Measurements from ENCODE around the gene MYO16. TPM values are rescaled to one million over a fixed set of nuclear protein-coding genes. Genes with fewer than 3 reads are reported as not detected.
"Not testable (repeated sequence)": the region's sequence is repeated elsewhere in the genome, so short reads cannot be mapped to it uniquely, and the experiment has no call there.

Gene MYO16
- total and polyA plus RNA-seq, 9 donors, result under 0.01 to 0.37 (median 0.16) TPM; not detected in 2

GRCh38 chr13:109214393-109214792 lies 585.0 kb downstream of the MYO16 start:
- no peak for TF ChIP-seq EP300 (IDR thresholded peaks at IDR 0.05)
- TF ChIP-seq CTCF (IDR thresholded peaks at IDR 0.05), result no peak
- TF ChIP-seq POLR2A (IDR thresholded peaks at IDR 0.05), result no peak
- no peak overlapping the region for H3K27ac ChIP-seq
- H3K27me3 ChIP-seq, result no peaks in the 10 kb centered on the region
- intact Hi-C loops (cut with DNase I), result no loop called here
- 90 to 96% (median 90%) methylated on average over 2 of the region's 2 CpGs for WGBS, 3 donors
- no peak for DNase-seq
- no peaks in the 10 kb centered on the region for H3K4me1 ChIP-seq (ENCODE audit: insufficient read depth)
- H3K36me3 ChIP-seq, result no peaks in the 10 kb centered on the region
- H3K9me3 ChIP-seq, result no peaks in the 10 kb centered on the region
- no peak overlapping the region for H3K4me3 ChIP-seq

- intact Hi-C loops (cut with DNase I), result no loop called here
- H3K27me3 ChIP-seq, result no peaks in the 10 kb centered on the region
- no peak for DNase-seq
- no peaks in the 10 kb centered on the region for H3K4me1 ChIP-seq (ENCODE audit: insufficient read depth)
- no peaks in the 10 kb centered on the region for H3K9me3 ChIP-seq
- H3K27ac ChIP-seq, result no peak overlapping the region
- H3K36me3 ChIP-seq, result no peaks in the 10 kb centered on the region
- no peak overlapping the region for H3K4me3 ChIP-seq
- WGBS, 3 donors, result 68 to 73% (median 71%) methylated on average over 2 of the region's 2 CpGs
- TF ChIP-seq POLR2A (IDR thresholded peaks at IDR 0.05), result no peak
- no peak for TF ChIP-seq CTCF (IDR thresholded peaks at IDR 0.05)
- TF ChIP-seq EP300 (IDR thresholded peaks at IDR 0.05), result no peak
Observed at GRCh38 chr13:109215377-109215776, 586.0 kb downstream of the MYO16 start.

- H3K9me3 ChIP-seq; DNase-seq; H3K4me3 ChIP-seq; H3K4me1 ChIP-seq (ENCODE audit: insufficient read depth); intact Hi-C loops (cut with DNase I); H3K27me3 ChIP-seq; H3K27ac ChIP-seq; H3K36me3 ChIP-seq: not testable (repeated sequence)
- 65 to 88% (median 84%) methylated on average over 2 of the region's 2 CpGs for WGBS, 3 donors
Observed at GRCh38 chr13:109217510-109217909, 588.1 kb downstream of the MYO16 start.

- no peak for DNase-seq
- Histone ChIP-seq H3K27me3 (no peaks in the 10 kb centered on the region), H3K27ac (no peak overlapping the region), H3K36me3 (no peaks in the 10 kb centered on the region), H3K9me3 (no peaks in the 10 kb centered on the region), H3K4me1 (ENCODE audit: insufficient read depth) (no peaks in the 10 kb centered on the region), H3K4me3 (no peak overlapping the region)
- intact Hi-C loops (cut with DNase I), result no loop called here
- WGBS, 3 donors, result 80 to 91% (median 87%) methylated on average over 3 of the region's 3 CpGs
- TF ChIP-seq CTCF (IDR thresholded peaks at IDR 0.05) (no peak), EP300 (IDR thresholded peaks at IDR 0.05) (no peak), POLR2A (IDR thresholded peaks at IDR 0.05) (no peak)
Observed at GRCh38 chr13:109220631-109221030, 591.2 kb downstream of the MYO16 start.

GRCh38 chr13:109224033-109224432 lies 594.6 kb downstream of the MYO16 start:
- intact Hi-C loops (cut with DNase I), result no loop called here
- WGBS, 3 donors, result 61 to 81% (median 66%) methylated on average over 4 of the region's 4 CpGs
- Histone ChIP-seq H3K36me3 (no peaks in the 10 kb centered on the region), H3K4me1 (ENCODE audit: insufficient read depth) (no peaks in the 10 kb centered on the region), H3K27ac (no peak overlapping the region), H3K27me3 (no peaks in the 10 kb centered on the region), H3K4me3 (no peak overlapping the region), H3K9me3 (peaks cover 0 to 3% of the 10 kb centered on the region in 2 donors)
- DNase-seq, result no peak
- TF ChIP-seq EP300 (IDR thresholded peaks at IDR 0.05) (no peak), POLR2A (IDR thresholded peaks at IDR 0.05) (no peak), CTCF (IDR thresholded peaks at IDR 0.05) (no peak)

Measured in ovary (tissue), 9 donors.